Transverse colon (tissue), 4 donors: ENCODE data around the gene PHETA1.
"Not testable (repeated sequence)": the region's sequence is repeated elsewhere in the genome, so short reads cannot be mapped to it uniquely, and the experiment has no call there.

Source experiments
- EP300 ChIP-seq: sonication (generic); formaldehyde crosslinking; IDR thresholded peaks from one replicate; pipeline ENCODE4 v1.6.1; 2017; ENCODE audit warnings: antibody characterized with exemption, low read depth
- POLR2A ChIP-seq: fragments of 450-650 bp; IDR thresholded peaks from one replicate; pipeline ENCODE4 v1.6.1; 2016; ENCODE audit warnings: antibody characterized with exemption, mild to moderate bottlenecking, moderate library complexity
- POLR2AphosphoS5 ChIP-seq, 3 donors: sonication (generic); formaldehyde crosslinking; IDR thresholded peaks; one replicate each; pipeline ENCODE4 v1.6.1; 2016; ENCODE audit warnings: antibody characterized with exemption in 3 of 3
- TF ChIP-seq, protein P1 (sequence below), 5 experiments: fragments of 200-600 bp in 3 of 5; fragments of 450-650 bp in 2 of 5; sonication (generic) in 3 of 5; IDR thresholded peaks; 1 replicate in 2 of 5; 2 replicates in 3 of 5; pipeline ENCODE4 v1.5.1; 2016 to 2017; ENCODE audit warnings: antibody characterized with exemption in 5 of 5, inconsistent platforms in 3 of 5, mild to moderate bottlenecking in 2 of 5, moderate library complexity in 1 of 5

DNA sequence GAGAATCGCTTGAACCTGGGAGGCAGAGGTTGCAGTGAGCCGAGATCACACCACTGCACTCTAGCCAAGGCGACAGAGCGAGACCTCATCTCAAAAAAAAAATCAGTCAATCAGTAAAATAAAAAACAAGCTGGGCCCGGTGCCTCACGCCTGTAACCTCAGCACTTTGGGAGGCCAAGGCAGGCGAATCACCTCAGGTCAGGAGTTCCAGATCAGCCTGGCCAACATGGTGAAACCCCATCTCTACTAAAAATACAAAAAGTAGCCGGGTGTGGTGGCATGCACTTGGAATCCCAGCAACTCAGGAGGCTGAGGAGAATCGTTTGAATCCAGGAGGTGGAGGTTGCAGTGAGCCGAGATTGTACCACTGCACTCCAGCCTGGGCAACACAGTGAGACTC is 33.6 kb downstream of the PHETA1 start:
- TF ChIP-seq POLR2A; EP300; POLR2AphosphoS5 (IDR thresholded peaks at IDR 0.05): not testable (repeated sequence)
- TF ChIP-seq, protein P1, sequence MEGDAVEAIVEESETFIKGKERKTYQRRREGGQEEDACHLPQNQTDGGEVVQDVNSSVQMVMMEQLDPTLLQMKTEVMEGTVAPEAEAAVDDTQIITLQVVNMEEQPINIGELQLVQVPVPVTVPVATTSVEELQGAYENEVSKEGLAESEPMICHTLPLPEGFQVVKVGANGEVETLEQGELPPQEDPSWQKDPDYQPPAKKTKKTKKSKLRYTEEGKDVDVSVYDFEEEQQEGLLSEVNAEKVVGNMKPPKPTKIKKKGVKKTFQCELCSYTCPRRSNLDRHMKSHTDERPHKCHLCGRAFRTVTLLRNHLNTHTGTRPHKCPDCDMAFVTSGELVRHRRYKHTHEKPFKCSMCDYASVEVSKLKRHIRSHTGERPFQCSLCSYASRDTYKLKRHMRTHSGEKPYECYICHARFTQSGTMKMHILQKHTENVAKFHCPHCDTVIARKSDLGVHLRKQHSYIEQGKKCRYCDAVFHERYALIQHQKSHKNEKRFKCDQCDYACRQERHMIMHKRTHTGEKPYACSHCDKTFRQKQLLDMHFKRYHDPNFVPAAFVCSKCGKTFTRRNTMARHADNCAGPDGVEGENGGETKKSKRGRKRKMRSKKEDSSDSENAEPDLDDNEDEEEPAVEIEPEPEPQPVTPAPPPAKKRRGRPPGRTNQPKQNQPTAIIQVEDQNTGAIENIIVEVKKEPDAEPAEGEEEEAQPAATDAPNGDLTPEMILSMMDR (IDR thresholded peaks at IDR 0.05), result not testable (repeated sequence)
